Neutrophil (primary cell): ENCODE data around the gene TMC3.

Experiments used
- H3K27ac ChIP-seq: fragments of 200-600 bp; sonication (generic); 2 replicates; pipeline ENCODE4 v1.5.1; 2016; ENCODE audit warnings: mild to moderate bottlenecking, moderate library complexity
- H3K27me3 ChIP-seq: fragments of 200-600 bp; sonication (generic); 2 replicates; pipeline ENCODE4 v1.6.0; 2016; ENCODE audit warnings: mild to moderate bottlenecking
- H3K36me3 ChIP-seq: fragments of 200-600 bp; sonication (generic); 2 replicates; pipeline ENCODE4 v1.5.1; 2017
- H3K4me1 ChIP-seq, 2 experiments: fragments of 200-600 bp in 1 of 2; sonication (generic) in 1 of 2; 1 replicate in 1 of 2; 2 replicates in 1 of 2; pipeline versions ENCODE4 v1.5.1 to v1.6.1; 2013 to 2016; ENCODE audit warnings: low read depth in 1 of 2, low read length in 1 of 2, mild to moderate bottlenecking in 1 of 2, moderate library complexity in 1 of 2; ENCODE audit not compliant: control insufficient read depth in 1 of 2, insufficient read depth in 1 of 2
- H3K4me3 ChIP-seq, 2 experiments: fragments of 200-600 bp in 1 of 2; sonication (generic) in 1 of 2; 1 replicate in 1 of 2; 2 replicates in 1 of 2; pipeline ENCODE4 v1.5.1; 2013 to 2016; ENCODE audit warnings: low read depth in 1 of 2, low read length in 1 of 2, mild to moderate bottlenecking in 1 of 2, moderate library complexity in 1 of 2
- H3K9me3 ChIP-seq: fragments of 200-600 bp; sonication (generic); 2 replicates; pipeline ENCODE4 v1.5.1; 2016
- CTCF ChIP-seq: fragments of 200-600 bp; sonication (generic); IDR thresholded peaks from 2 replicates; pipeline ENCODE4 v1.5.1; 2016; ENCODE audit warnings: antibody characterized with exemption

The TMC3 gene

GRCh38 chr15:81314378-81314777 is 59.6 kb downstream of the TMC3 start:
- Histone ChIP-seq H3K4me1 (peaks cover 28 to 30% of the 10 kb centered on the region in 2 experiments), H3K4me3 (no peak overlapping the region), H3K27me3 (no peaks in the 10 kb centered on the region), H3K9me3 (no peaks in the 10 kb centered on the region), H3K27ac (peak overlapping the region; percentile 96), H3K36me3 (peaks cover 92% of the 10 kb centered on the region)
- TF ChIP-seq CTCF, result no peak

GRCh38 chr15:81313686-81314085 is 60.3 kb downstream of the TMC3 start:
- Histone ChIP-seq H3K27me3 (no peaks in the 10 kb centered on the region), H3K4me3 (no peak overlapping the region), H3K36me3 (peaks cover 92% of the 10 kb centered on the region), H3K4me1 (peaks cover 28 to 30% of the 10 kb centered on the region in 2 experiments), H3K27ac (peak overlapping the region; percentile 96), H3K9me3 (no peaks in the 10 kb centered on the region)
- no peak for TF ChIP-seq CTCF

GRCh38 chr15:81312790-81313543 is 61.0 kb downstream of the TMC3 start:
- no peaks in the 10 kb centered on the region for H3K9me3 ChIP-seq
- peak overlapping the region; percentile 96 for H3K27ac ChIP-seq
- peaks cover 28 to 30% of the 10 kb centered on the region in 2 experiments for H3K4me1 ChIP-seq
- no peak for TF ChIP-seq CTCF
- no peaks in the 10 kb centered on the region for H3K27me3 ChIP-seq
- H3K36me3 ChIP-seq, result peaks cover 92% of the 10 kb centered on the region
- H3K4me3 ChIP-seq, result peak overlapping the region in 1 of 2 experiments; percentile 15

GRCh38 chr15:81311752-81312464 is 62.1 kb downstream of the TMC3 start:
- H3K36me3 ChIP-seq, result peaks cover 93% of the 10 kb centered on the region
- H3K27ac ChIP-seq, result peak overlapping the region; percentile 96
- H3K9me3 ChIP-seq, result no peaks in the 10 kb centered on the region
- TF ChIP-seq CTCF, result no peak
- peaks cover 28 to 30% of the 10 kb centered on the region in 2 experiments for H3K4me1 ChIP-seq
- no peaks in the 10 kb centered on the region for H3K27me3 ChIP-seq
- peak overlapping the region in 1 of 2 experiments; percentile 15 for H3K4me3 ChIP-seq

- TF ChIP-seq CTCF, result no peak
- Histone ChIP-seq H3K4me1 (peaks cover 28 to 30% of the 10 kb centered on the region in 2 experiments), H3K27me3 (no peaks in the 10 kb centered on the region), H3K9me3 (no peaks in the 10 kb centered on the region), H3K27ac (peak overlapping the region; percentile 96), H3K36me3 (peaks cover 93% of the 10 kb centered on the region), H3K4me3 (no peak overlapping the region)
These were observed 63.5 kb downstream of the TMC3 start for GRCh38 chr15:81310480-81310879.
